ENCODE data around the gene DCLK1. TPM values are rescaled to one million over a fixed set of nuclear protein-coding genes. Genes with fewer than 3 reads are reported as not detected.

The DCLK1 gene
- total RNA-seq, 2 experiments from 2014 or later = not detected

GRCh38 chr13:35912841-35913240, 218.3 kb downstream of the DCLK1 start:
- DNase-seq = no peak
- H3K9me3 Mint-ChIP-seq = peaks cover 2% of the 10 kb centered on the region
- no peak overlapping the region for H3K4me3 Mint-ChIP-seq
- CTCF ChIA-PET = no interaction called here
- intact Hi-C loops (cut with micrococcal nuclease) = no loop called here
- no peaks in the 10 kb centered on the region for H3K36me3 Mint-ChIP-seq (ENCODE audit: low read depth)
- H3K4me1 Mint-ChIP-seq (ENCODE audit: low read depth) = no peaks in the 10 kb centered on the region
- H3K27ac Mint-ChIP-seq = no peak overlapping the region
- peaks cover 2% of the 10 kb centered on the region for H3K27me3 Mint-ChIP-seq (ENCODE audit: low read depth)

DNA sequence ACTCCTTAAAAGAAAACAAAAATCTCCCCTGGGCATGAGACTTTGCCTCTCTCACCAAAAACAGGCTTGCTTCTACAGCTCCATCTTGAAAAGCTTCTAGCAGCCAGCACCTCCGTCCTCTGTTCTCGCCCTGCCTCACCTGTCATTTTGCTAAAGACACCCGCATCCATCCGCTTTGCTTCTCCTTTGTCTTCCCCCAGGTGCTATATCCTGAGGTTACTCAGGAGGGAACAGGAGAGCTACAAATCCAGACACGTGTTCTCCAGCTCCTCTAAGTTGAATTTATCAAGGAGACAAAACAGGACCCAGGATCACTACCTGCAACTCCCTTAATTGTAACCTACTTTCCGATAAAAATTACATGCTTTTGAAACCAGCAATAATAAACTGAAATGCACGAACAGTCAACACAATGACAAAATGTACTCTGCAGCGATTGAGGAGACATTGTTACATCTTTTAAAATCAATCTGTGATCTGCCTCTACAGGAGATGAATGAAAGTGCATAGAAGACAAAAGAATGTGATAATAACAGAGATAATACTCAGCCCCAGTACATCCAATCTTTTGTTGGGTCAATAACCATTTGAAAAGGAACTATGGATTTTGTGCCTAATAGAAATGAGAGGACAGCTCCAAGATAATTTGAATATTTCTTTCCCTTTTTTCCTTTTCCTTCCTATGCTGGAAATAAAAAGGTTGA, 221.2 kb downstream of the DCLK1 start:
- Mint-ChIP-seq H3K27me3 (ENCODE audit: low read depth) (no peaks in the 10 kb centered on the region), H3K4me3 (no peak overlapping the region), H3K9me3 (peaks cover 2% of the 10 kb centered on the region), H3K36me3 (ENCODE audit: low read depth) (no peaks in the 10 kb centered on the region), H3K4me1 (ENCODE audit: low read depth) (no peaks in the 10 kb centered on the region), H3K27ac (no peak overlapping the region)
- intact Hi-C loops (cut with micrococcal nuclease) = no loop called here
- no peak for DNase-seq
- CTCF ChIA-PET = no interaction called here

DNA sequence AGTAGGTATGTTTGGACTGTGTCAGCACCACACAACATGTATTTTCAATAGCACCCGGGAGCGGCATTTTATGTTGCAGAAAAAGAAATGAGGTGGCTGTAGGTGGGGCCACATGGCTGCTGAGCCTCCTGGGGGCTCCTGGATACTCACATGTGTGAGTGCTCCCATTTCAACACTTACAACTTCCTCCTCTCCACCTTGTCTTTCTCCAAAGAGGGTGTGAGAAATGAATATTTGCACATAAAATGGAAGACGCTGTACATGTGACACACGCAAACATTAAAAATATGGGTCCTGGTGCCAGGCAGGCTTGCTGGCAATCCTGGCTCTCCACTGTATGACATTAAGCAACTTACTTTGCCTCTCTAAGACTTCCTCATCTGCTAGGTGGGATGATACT, 222.1 kb downstream of the DCLK1 start:
- CTCF ChIA-PET = no interaction called here
- Mint-ChIP-seq H3K27ac (no peak overlapping the region), H3K4me3 (no peak overlapping the region)

DNA sequence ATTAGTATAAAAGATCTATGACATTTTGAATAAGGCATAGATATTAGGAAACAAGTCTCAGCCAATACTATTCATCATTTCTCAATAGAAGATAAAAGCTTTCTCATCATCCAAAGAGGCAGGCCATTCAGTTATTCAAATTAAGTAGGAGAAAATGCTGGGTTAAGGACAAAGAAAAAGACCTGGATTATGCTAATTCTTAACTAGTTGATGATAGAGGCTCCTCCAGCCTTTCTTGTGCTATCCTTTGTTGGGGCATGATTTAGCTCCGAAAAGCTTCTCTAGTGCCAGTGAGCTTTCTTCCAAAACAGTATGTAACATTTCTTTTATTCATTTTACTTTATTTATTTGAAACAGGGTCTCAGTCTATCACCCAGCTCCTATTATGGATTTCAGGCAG, 223.0 kb downstream of the DCLK1 start:
- H3K36me3 Mint-ChIP-seq (ENCODE audit: low read depth) = no peaks in the 10 kb centered on the region
- H3K27ac Mint-ChIP-seq = no peak overlapping the region
- CTCF ChIA-PET = no interaction called here
- no peak overlapping the region for H3K4me3 Mint-ChIP-seq
- no peak for DNase-seq
- intact Hi-C loops (cut with micrococcal nuclease) = no loop called here
- H3K27me3 Mint-ChIP-seq (ENCODE audit: low read depth) = peaks cover 2% of the 10 kb centered on the region
- H3K4me1 Mint-ChIP-seq (ENCODE audit: low read depth) = no peaks in the 10 kb centered on the region
- H3K9me3 Mint-ChIP-seq = peaks cover 2% of the 10 kb centered on the region

More for the DNA sequence above, 222.1 kb downstream of the DCLK1 start:
- intact Hi-C loops (cut with micrococcal nuclease) = no loop called here
- H3K36me3 Mint-ChIP-seq (ENCODE audit: low read depth) = no peaks in the 10 kb centered on the region
- H3K4me1 Mint-ChIP-seq (ENCODE audit: low read depth) = no peaks in the 10 kb centered on the region
- peaks cover 2% of the 10 kb centered on the region for H3K9me3 Mint-ChIP-seq
- H3K27me3 Mint-ChIP-seq (ENCODE audit: low read depth) = peaks cover 2% of the 10 kb centered on the region
- no peak for DNase-seq

GRCh38 chr13:35906636-35907035, 224.5 kb downstream of the DCLK1 start:
- CTCF ChIA-PET = interaction anchor here (0.6 kb wide), 1 partner anchor 366 kb away, joined by 3 read pairs; no protein-coding TSS in a partner anchor
- intact Hi-C loops (cut with micrococcal nuclease) = no loop called here
- no peak for DNase-seq
- Mint-ChIP-seq H3K9me3 (no peaks in the 10 kb centered on the region), H3K27me3 (ENCODE audit: low read depth) (peaks cover 6% of the 10 kb centered on the region), H3K4me3 (no peak overlapping the region), H3K36me3 (ENCODE audit: low read depth) (no peaks in the 10 kb centered on the region), H3K27ac (no peak overlapping the region), H3K4me1 (ENCODE audit: low read depth) (no peaks in the 10 kb centered on the region)

DNA sequence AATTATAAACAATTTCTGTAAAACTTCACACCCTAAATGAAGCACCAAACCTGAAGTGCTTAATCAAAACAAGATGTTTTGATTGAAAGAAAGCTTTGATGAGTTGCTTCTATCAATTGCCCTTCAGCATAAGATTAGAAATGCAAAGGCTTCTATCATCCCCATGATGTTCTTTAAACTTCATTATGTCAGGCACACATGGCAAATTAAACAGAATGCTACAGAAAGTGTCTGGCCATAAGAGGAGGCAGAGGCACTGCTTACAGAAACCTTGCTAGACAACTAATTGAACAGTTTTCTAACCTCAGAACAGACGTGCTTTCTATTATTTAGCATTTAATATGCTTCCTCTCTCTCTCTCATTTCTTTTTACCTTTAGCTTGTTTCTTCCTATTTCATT, 228.1 kb downstream of the DCLK1 start:
- Mint-ChIP-seq H3K4me3 (no peak overlapping the region), H3K27ac (no peak overlapping the region), H3K27me3 (ENCODE audit: low read depth) (peaks cover 6% of the 10 kb centered on the region), H3K4me1 (ENCODE audit: low read depth) (no peaks in the 10 kb centered on the region), H3K9me3 (no peaks in the 10 kb centered on the region), H3K36me3 (ENCODE audit: low read depth) (no peaks in the 10 kb centered on the region)
- DNase-seq = no peak
- intact Hi-C loops (cut with micrococcal nuclease) = no loop called here
- CTCF ChIA-PET = no interaction called here

- Mint-ChIP-seq H3K27me3 (ENCODE audit: low read depth) (peaks cover 4% of the 10 kb centered on the region), H3K4me1 (ENCODE audit: low read depth) (no peaks in the 10 kb centered on the region), H3K36me3 (ENCODE audit: low read depth) (no peaks in the 10 kb centered on the region), H3K4me3 (no peak overlapping the region), H3K9me3 (no peaks in the 10 kb centered on the region), H3K27ac (no peak overlapping the region)
- CTCF ChIA-PET = no interaction called here
- intact Hi-C loops (cut with micrococcal nuclease) = no loop called here
- no peak for DNase-seq
Measured at GRCh38 chr13:35898041-35898440, 233.1 kb downstream of the DCLK1 start.

- no peak for DNase-seq
- H3K4me1 Mint-ChIP-seq (ENCODE audit: low read depth) = no peaks in the 10 kb centered on the region
- intact Hi-C loops (cut with micrococcal nuclease) = no loop called here
Measured at GRCh38 chr13:35894636-35895035, 236.5 kb downstream of the DCLK1 start.

GRCh38 chr13:35892837-35893814, 238.1 kb downstream of the DCLK1 start:
- no peaks in the 10 kb centered on the region for H3K9me3 Mint-ChIP-seq
- no peak for DNase-seq
- CTCF ChIA-PET = no interaction called here
- H3K4me1 Mint-ChIP-seq (ENCODE audit: low read depth) = no peaks in the 10 kb centered on the region
- no peak overlapping the region for H3K4me3 Mint-ChIP-seq
- H3K27me3 Mint-ChIP-seq (ENCODE audit: low read depth) = no peaks in the 10 kb centered on the region
- no peaks in the 10 kb centered on the region for H3K36me3 Mint-ChIP-seq (ENCODE audit: low read depth)
- no peak overlapping the region for H3K27ac Mint-ChIP-seq
- intact Hi-C loops (cut with micrococcal nuclease) = no loop called here

More at GRCh38 chr13:35894636-35895035, 236.5 kb downstream of the DCLK1 start:
- Mint-ChIP-seq H3K27me3 (ENCODE audit: low read depth) (no peaks in the 10 kb centered on the region), H3K4me3 (no peak overlapping the region), H3K9me3 (no peaks in the 10 kb centered on the region), H3K36me3 (ENCODE audit: low read depth) (no peaks in the 10 kb centered on the region), H3K27ac (no peak overlapping the region)
- CTCF ChIA-PET = no interaction called here

DNA sequence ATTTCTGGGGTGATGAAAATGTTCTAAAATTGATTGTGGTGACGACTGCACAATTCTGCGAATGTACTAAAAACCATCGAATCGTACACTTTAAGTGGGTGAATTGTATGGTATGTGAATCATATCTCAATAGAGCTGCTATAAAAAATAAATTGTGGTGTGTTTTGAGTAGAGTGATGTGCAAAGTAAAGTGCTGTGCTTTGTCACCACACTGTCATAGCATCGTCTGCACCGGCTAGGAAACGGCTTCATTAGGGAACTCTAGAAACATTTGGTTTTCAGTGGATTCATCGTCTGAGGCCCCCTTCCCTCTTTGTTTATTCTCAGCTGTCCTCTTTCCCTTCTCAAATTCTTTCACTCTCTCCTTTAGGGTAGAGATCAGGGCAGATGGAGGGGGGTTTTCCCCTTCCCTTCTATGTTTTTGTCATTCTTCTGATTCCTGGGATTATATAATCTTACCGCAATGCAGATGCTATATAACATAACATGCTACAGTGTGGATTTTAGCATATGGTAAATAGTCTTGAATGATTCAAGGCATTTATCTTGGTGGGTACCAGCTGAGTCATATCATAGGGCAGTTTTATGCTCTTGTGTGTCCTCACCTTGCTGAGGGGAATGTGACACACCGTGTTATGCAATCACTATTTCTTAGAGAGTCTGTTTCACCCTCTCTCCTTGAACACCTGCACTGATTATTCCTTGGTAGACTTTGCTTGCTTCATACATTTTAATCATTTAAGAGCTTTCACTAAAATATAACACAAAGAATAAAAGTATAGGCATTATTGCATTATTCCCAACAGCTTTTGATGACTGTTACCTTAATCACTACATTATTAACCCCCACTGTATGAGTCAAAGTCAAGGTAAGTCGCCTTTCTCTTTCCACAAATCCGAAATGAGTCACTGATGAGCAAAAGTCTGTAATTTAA, 239.4 kb downstream of the DCLK1 start:
- H3K27me3 Mint-ChIP-seq (ENCODE audit: low read depth) = peaks cover 3% of the 10 kb centered on the region
- no peak for DNase-seq
- no peaks in the 10 kb centered on the region for H3K4me1 Mint-ChIP-seq (ENCODE audit: low read depth)
- H3K27ac Mint-ChIP-seq = no peak overlapping the region
- no peak overlapping the region for H3K4me3 Mint-ChIP-seq
- H3K9me3 Mint-ChIP-seq = no peaks in the 10 kb centered on the region
- CTCF ChIA-PET = no interaction called here
- no peaks in the 10 kb centered on the region for H3K36me3 Mint-ChIP-seq (ENCODE audit: low read depth)
- intact Hi-C loops (cut with micrococcal nuclease) = no loop called here

- Mint-ChIP-seq H3K36me3 (ENCODE audit: low read depth) (no peaks in the 10 kb centered on the region), H3K9me3 (no peaks in the 10 kb centered on the region), H3K4me3 (no peak overlapping the region), H3K27me3 (ENCODE audit: low read depth) (peaks cover 3% of the 10 kb centered on the region), H3K27ac (no peak overlapping the region), H3K4me1 (ENCODE audit: low read depth) (no peaks in the 10 kb centered on the region)
- CTCF ChIA-PET = no interaction called here
- intact Hi-C loops (cut with micrococcal nuclease) = no loop called here
- DNase-seq = no peak
Measured at GRCh38 chr13:35889560-35889959, 241.6 kb downstream of the DCLK1 start.

GRCh38 chr13:35888981-35889380, 242.2 kb downstream of the DCLK1 start:
- CTCF ChIA-PET = no interaction called here
- no peak overlapping the region for H3K27ac Mint-ChIP-seq
- H3K4me3 Mint-ChIP-seq = no peak overlapping the region
- H3K36me3 Mint-ChIP-seq (ENCODE audit: low read depth) = no peaks in the 10 kb centered on the region
- DNase-seq = no peak
- H3K4me1 Mint-ChIP-seq (ENCODE audit: low read depth) = no peaks in the 10 kb centered on the region
- intact Hi-C loops (cut with micrococcal nuclease) = no loop called here
- peaks cover 3% of the 10 kb centered on the region for H3K27me3 Mint-ChIP-seq (ENCODE audit: low read depth)
- H3K9me3 Mint-ChIP-seq = no peaks in the 10 kb centered on the region
